Endometrial microvascular endothelial cells (primary cell): ENCODE data around the gene EVA1C. TPM values are rescaled to one million over a fixed set of nuclear protein-coding genes. Genes with fewer than 3 reads are reported as not detected.
"Not testable (repeated sequence)": the region's sequence is repeated elsewhere in the genome, so short reads cannot be mapped to it uniquely, and the experiment has no call there.

Experiments
- in situ Hi-C: cut with HindIII; loops from 2 replicates; pipeline ENCODE4 v1.10.0; 2017; ENCODE audit warnings: low sequenced_read_pairs, low pct_unique_long_range_greater_than_20kb; ENCODE audit errors: inconsistent ontology term
- total RNA-seq: library from RNA; depleted of rRNA; stranded (reverse); fragments of >200 nt; gene quantifications from one replicate; pipeline ENCODE4 v1.2.3, GENCODE V29; 2015; ENCODE audit errors: inconsistent ontology term

Gene EVA1C
- total RNA-seq, 1 donor from 2014 or later, result 30.9 TPM

- in situ Hi-C loops, result no loop called here
These were observed 123.1 kb downstream of the EVA1C start for GRCh38 chr21:32535612-32536011.

- in situ Hi-C loops, result no loop called here
These were observed 125.0 kb downstream of the EVA1C start for GRCh38 chr21:32537569-32537881.

DNA sequence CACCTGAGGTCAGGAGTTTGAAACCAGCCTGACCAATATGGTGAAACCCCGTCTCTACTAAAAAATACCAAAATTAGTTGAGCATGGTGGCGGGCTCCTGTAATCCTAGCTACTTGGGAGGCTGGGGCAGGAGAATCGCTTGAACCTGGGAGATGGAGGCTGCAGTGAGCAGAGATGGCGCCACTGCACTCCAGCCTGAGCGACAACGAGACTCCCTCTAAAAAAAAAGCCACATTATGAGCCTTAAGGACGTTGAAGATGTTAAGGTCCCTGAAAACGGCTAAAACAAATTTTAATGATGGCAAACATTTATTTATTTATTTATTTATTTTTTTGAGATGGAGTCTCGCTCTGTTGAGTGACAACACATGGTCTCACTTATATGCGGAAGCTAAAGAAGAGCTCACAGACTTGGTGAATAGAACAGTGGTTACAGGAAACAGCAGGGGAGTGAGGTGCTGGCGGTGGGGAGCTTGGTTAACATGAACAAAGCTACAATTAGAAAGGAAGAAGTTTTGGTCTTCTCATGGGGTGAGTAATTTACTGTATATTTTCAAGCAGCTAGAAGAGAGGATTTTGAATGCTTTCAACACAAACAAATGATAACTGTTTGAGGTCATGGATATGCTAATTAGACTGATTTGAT lies 125.8 kb downstream of the EVA1C start:
- in situ Hi-C loops, result no loop called here

DNA sequence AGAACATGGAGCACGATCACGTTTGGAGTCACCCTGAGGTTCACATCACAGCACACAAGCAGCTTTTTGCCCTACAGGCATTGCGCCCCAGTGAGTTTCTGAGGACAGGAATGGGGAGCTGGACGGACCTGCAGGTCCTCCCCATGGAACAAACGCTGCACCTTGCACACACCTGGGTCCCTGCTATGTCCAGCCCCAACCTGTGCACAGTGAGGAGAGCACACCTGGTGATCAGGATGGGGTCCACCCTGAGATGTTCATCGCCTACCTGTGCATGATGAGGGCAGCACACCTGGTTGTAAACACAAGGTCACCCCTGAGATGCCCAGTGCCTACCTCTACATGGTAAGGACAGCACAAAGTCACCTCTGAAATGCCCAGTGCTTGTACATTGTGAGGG lies 126.9 kb downstream of the EVA1C start:
- in situ Hi-C loops, result no loop called here

DNA sequence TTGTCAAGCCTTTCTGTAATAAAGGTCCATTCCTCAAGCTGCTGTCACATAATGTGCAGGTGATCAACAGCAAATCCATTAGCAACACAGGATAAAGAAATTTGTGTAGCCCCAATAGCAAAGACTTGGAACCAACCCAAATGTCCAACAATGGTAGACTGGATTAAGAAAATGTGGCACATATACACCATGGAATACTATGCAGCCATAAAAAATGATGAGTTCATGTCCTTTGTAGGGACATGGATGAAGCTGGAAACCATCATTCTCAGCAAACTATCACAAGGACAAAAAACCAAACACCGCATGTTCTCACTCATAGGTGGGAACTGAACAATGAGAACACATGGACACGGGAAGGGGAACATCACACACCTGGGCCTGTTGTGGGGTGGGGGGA lies 130.6 kb downstream of the EVA1C start:
- in situ Hi-C loops, result not testable (repeated sequence)

DNA sequence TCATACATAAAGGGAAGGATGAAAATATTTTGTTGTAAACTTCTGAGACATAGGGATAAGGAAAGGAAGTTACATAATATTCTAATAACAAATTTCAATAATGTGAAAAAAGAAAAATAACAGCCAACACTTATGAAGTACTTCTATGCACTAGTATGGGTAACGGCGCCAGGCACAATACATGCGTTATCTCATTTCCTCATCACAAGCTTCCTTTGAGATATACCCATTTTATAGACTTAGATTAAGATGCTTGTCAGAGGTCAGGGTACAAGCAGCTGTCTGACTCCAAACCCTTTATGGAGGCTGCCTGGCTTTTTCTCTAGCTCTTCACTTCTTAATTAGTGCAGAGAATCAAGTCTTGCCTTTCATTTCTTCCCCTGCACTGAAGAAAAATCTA lies 131.5 kb downstream of the EVA1C start:
- in situ Hi-C loops, result no loop called here

DNA sequence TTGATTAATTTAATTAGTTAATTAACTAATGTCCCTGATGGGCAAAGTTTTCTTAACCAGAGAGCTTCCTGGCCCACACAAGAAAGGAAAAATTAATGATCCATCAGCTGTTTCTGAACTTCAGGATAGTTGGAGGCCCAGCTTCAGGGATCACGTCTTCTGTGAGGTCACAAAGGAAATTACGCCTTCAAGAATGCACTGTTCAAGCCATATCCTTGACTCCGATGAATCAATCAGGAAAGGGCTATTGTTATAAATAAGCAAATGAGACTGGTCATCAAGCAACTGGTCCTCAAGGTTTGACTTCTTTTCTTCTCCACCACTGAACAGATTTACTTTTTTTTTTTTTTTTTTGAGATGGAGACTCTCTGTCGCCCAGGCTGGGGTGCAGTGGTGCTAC lies 132.2 kb downstream of the EVA1C start:
- in situ Hi-C loops, result no loop called here

GRCh38 chr21:32545948-32546441 lies 133.5 kb downstream of the EVA1C start:
- in situ Hi-C loops, result no loop called here

GRCh38 chr21:32547018-32547417 lies 134.5 kb downstream of the EVA1C start:
- in situ Hi-C loops, result no loop called here

DNA sequence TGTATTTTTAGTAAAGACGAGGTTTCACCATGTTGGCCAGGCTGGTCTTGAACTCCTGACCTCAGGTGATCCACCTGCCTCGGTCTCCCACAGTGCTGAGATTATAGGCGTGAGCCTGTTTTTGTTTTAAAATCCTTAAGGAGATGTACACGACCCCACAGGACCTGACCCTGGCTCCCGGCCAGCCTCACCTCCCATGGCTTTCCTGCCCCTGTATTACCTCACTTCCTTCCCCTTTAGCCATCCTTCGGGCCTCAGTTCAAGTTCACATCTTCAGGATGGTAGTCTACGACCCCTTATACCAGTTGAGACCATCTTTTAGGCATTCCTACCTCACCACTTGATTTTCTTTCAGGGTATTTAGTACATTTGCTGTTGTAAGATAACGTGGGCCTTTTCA lies 136.5 kb downstream of the EVA1C start:
- in situ Hi-C loops, result no loop called here

- in situ Hi-C loops, result no loop called here
These were observed 136.9 kb downstream of the EVA1C start for GRCh38 chr21:32549440-32549839.

GRCh38 chr21:32549886-32550285 lies 137.4 kb downstream of the EVA1C start:
- in situ Hi-C loops, result no loop called here

GRCh38 chr21:32554832-32555638 lies 142.5 kb downstream of the EVA1C start:
- in situ Hi-C loops, result no loop called here

- in situ Hi-C loops, result no loop called here
These were observed 145.6 kb downstream of the EVA1C start for GRCh38 chr21:32558106-32558505.

- in situ Hi-C loops, result no loop called here
These were observed 146.6 kb downstream of the EVA1C start for GRCh38 chr21:32559006-32559610.

DNA sequence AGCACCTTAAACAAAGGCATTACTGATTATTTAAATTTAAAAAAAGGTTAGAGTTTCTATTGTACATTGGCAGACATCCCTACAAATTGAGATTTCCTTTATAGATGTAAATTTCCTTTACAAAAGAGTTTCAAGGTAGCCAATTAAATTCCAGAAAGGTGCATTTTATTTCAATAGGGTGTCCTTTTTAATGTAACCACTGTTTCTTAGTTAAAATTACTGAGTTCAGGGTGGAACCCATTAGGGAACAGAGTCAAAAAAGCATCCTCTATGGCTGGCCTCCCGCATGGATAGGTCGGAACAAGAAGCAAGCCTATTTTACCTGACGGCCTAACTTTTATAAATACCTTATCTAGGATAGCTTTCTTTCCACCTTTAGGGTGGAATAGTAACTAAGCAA lies 148.4 kb downstream of the EVA1C start:
- in situ Hi-C loops, result no loop called here

DNA sequence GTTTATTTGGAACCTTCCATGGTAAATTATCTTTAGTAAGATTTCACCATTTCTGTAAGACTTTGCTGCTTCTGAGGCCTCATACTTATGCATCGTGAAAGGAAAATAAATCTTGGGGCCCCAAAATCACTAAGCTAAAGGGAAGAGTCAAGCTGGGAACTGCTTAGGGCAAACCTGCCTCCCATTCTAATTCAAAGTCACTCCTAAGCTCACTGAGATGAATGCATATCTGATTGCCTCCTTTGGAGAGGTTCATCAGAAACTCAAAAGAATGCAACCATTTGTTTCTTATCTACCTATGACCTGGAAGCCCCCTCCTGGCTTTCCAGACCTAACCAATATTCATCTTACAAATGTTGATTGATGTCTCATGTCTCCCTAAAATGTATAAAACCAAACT lies 149.0 kb downstream of the EVA1C start:
- in situ Hi-C loops, result not testable (repeated sequence)

DNA sequence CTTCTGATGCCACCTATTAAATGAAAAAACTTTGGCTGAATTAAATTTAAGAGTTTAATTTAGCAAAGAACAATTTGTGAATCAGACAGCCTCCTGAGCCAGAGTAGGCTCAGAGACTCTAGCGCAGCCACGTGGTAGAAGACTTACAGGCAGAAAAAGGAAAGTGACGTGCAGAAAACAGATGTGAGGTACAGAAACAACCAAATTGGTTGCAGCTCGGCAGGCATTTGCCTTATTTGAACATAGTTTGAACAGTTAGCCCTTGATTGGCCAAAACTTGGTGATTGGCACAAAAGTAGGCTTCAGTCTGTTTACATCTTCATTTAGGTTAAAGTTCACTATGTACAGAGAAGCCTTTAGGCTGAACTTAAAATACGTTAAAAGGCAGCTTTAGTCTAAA lies 149.9 kb downstream of the EVA1C start:
- in situ Hi-C loops, result no loop called here

GRCh38 chr21:32562915-32563314 lies 150.4 kb downstream of the EVA1C start:
- in situ Hi-C loops, result no loop called here
